GM12878 (cell line): ENCODE measurements around the gene ACADVL. TPM values are rescaled to one million over a fixed set of nuclear protein-coding genes. Genes with fewer than 3 reads are reported as not detected.

Source experiments
- ATAC-seq: fragments of 200-7000 bp; cut with Tn5 transposase; 3 replicates; pipeline ENCODE4 v1.9.1; 2020; ENCODE audit warnings: mild to moderate bottlenecking, moderate library complexity
- BruUV-seq: library from RNA; stranded (reverse); fragments of 400-500 nt; replicated peaks from 2 replicates; lab custom pipeline; 2021; lab: Mats Ljungman, UMichigan
- CTCF ChIA-PET: fragments of 300-600 bp; sonication (Branson Sonifier 250); formaldehyde crosslinking; extraction: SDS; loops from one replicate; lab custom pipeline; 2021; ENCODE audit warnings: inconsistent platforms; lab: Yijun Ruan, JAX
- POLR2A ChIA-PET: fragments of 350-600 bp; formaldehyde crosslinking; extraction: SDS; loops from one replicate; lab custom pipeline; 2021; ENCODE audit warnings: inconsistent platforms; lab: Charles Lee
- RAD21 ChIA-PET: fragments of 300-600 bp; sonication (Branson Sonifier 250); formaldehyde crosslinking; loops from one replicate; lab custom pipeline; 2023; ENCODE audit warnings: antibody characterized with exemption; ENCODE audit not compliant: unreplicated experiment; lab: Charles Lee
- SMC1A ChIA-PET: fragments of 300-600 bp; sonication (Branson Sonifier 250); formaldehyde crosslinking; loops from one replicate; lab custom pipeline; 2023; ENCODE audit not compliant: unreplicated experiment, uncharacterized antibody; lab: Charles Lee
- DNase-seq: peaks from one replicate; pipeline ENCODE4 v3.0.0-alpha.2; 2011; ENCODE audit warnings: low read depth, low spot score
- FAIRE-seq: peaks from 3 replicates; lab custom pipeline; 2011; peaks lifted over from hg19 to GRCh38; lab: Jason Lieb, UNC
- H2AFZ ChIP-seq: 2 replicates; pipeline ENCODE4 v1.6.0; 2011; ENCODE audit warnings: low read depth, low read length, control low read depth; ENCODE audit not compliant: control insufficient read depth
- H3K27ac ChIP-seq: 2 replicates; pipeline ENCODE4 v1.5.1; 2011; ENCODE audit warnings: control low read depth; ENCODE audit not compliant: control insufficient read depth, insufficient read depth
- H3K27me3 ChIP-seq, 2 experiments: replicated peaks in 1 of 2; 2 replicates each; pipeline versions ENCODE4 v1.6.0 to v1.6.1; 2011; ENCODE audit warnings: low read length in 1 of 2; ENCODE audit not compliant: control insufficient read depth in 2 of 2, insufficient read depth in 2 of 2
- H3K36me3 ChIP-seq, 2 experiments: 2 replicates each; pipeline ENCODE4 v1.5.1; 2011; ENCODE audit warnings: low read length in 1 of 2; ENCODE audit not compliant: control insufficient read depth in 2 of 2, insufficient read depth in 2 of 2
- H3K4me1 ChIP-seq: 2 replicates; pipeline ENCODE4 v1.6.1; 2011; ENCODE audit warnings: mild to moderate bottlenecking, low read length, moderate library complexity, mixed read lengths; ENCODE audit not compliant: control insufficient read depth, insufficient read depth
- H3K4me2 ChIP-seq: 2 replicates; pipeline ENCODE4 v1.6.0; 2011; ENCODE audit warnings: control low read depth; ENCODE audit not compliant: control insufficient read depth, insufficient read depth
- H3K4me3 ChIP-seq: fragments of 200-600 bp; sonication (generic); 2 replicates; pipeline ENCODE4 v1.5.1; 2016
- H3K79me2 ChIP-seq: 2 replicates; pipeline ENCODE4 v1.6.0; 2011; ENCODE audit warnings: low read length; ENCODE audit not compliant: control insufficient read depth, insufficient read depth
- H3K9ac ChIP-seq: 2 replicates; pipeline ENCODE4 v1.8.0; 2011; ENCODE audit warnings: low read length, control low read depth, mixed read lengths; ENCODE audit not compliant: control insufficient read depth, insufficient read depth
- H3K9me3 ChIP-seq: replicated peaks from 3 replicates; pipeline ENCODE4 v1.5.1; 2011; ENCODE audit warnings: mild to moderate bottlenecking, low read length; ENCODE audit not compliant: control insufficient read depth, insufficient read depth
- H4K20me1 ChIP-seq: 2 replicates; pipeline ENCODE4 v1.6.0; 2011; ENCODE audit not compliant: control insufficient read depth, insufficient read depth
- ASH2L ChIP-seq: fragments of 300-600, 200-600 bp; sonication (generic); IDR thresholded peaks from 2 replicates; pipeline ENCODE4 v1.6.1; 2017; ENCODE audit warnings: low read depth, mild to moderate bottlenecking, borderline replicate concordance
- BMI1 ChIP-seq: fragments of 450-650 bp; IDR thresholded peaks from 2 replicates; pipeline ENCODE4 v1.6.1; 2016; ENCODE audit warnings: mild to moderate bottlenecking, moderate library complexity, borderline replicate concordance
- CREB1 ChIP-seq: IDR thresholded peaks from 2 replicates; pipeline ENCODE4 v1.6.1; 2012; ENCODE audit warnings: low read depth, mild to moderate bottlenecking, inconsistent platforms
- EGR1 ChIP-seq, 2 experiments: IDR thresholded peaks; 1 replicate in 1 of 2; 2 replicates in 1 of 2; pipeline ENCODE4 v1.6.1; 2011 to 2012; ENCODE audit warnings: low read depth in 2 of 2, low read length in 2 of 2, borderline replicate concordance in 1 of 2, mild to moderate bottlenecking in 1 of 2, moderate library complexity in 1 of 2
- FOXK2 ChIP-seq: fragments of 450-650 bp; IDR thresholded peaks from 2 replicates; pipeline ENCODE4 v1.6.1; 2017; ENCODE audit warnings: mild to moderate bottlenecking, moderate library complexity
- HSF1 ChIP-seq: fragments of 150-350 bp; IDR thresholded peaks from 2 replicates; pipeline ENCODE4 v1.6.1; 2014; ENCODE audit warnings: mild to moderate bottlenecking, low read depth, low read length
- NRF1 ChIP-seq: conservative IDR thresholded peaks from 2 replicates; pipeline ENCODE4 v1.6.1; 2011; ENCODE audit warnings: mild to moderate bottlenecking, low read depth, low read length, improper control_type of control experiment
- PAX8 ChIP-seq: fragments of 450-650 bp; IDR thresholded peaks from 2 replicates; pipeline ENCODE4 v1.6.1; 2017; ENCODE audit warnings: mild to moderate bottlenecking, moderate library complexity
- POLR2AphosphoS5 ChIP-seq: IDR thresholded peaks from 2 replicates; pipeline ENCODE4 v1.6.1; 2011; ENCODE audit warnings: mild to moderate bottlenecking, low read length, inconsistent platforms
- SPI1 ChIP-seq: IDR thresholded peaks from 2 replicates; pipeline ENCODE4 v1.6.1; 2011; ENCODE audit warnings: low read depth, mild to moderate bottlenecking, low read length, moderate library complexity, borderline replicate concordance; ENCODE audit not compliant: insufficient read depth
- SUZ12 ChIP-seq: fragments of 200-600 bp; sonication (generic); IDR thresholded peaks from one replicate; pipeline ENCODE4 v1.6.1; 2018; ENCODE audit warnings: antibody characterized with exemption, mild to moderate bottlenecking; ENCODE audit not compliant: unreplicated experiment
- USF1 ChIP-seq: IDR thresholded peaks from 2 replicates; pipeline ENCODE4 v1.6.1; 2011; ENCODE audit warnings: borderline replicate concordance, low read depth, mild to moderate bottlenecking, moderate library complexity, mixed read lengths, low read length; ENCODE audit not compliant: insufficient read depth; ENCODE audit errors: extremely low read length
- ZBTB4 ChIP-seq: fragments of 450-650 bp; formaldehyde crosslinking; IDR thresholded peaks from 2 replicates; pipeline ENCODE4 v1.4.0; 2022; ENCODE audit warnings: mild to moderate bottlenecking, moderate library complexity
- ZNF217 ChIP-seq: fragments of 450-650 bp; IDR thresholded peaks from 2 replicates; pipeline ENCODE4 v1.6.1; 2017; ENCODE audit warnings: antibody characterized with exemption, mild to moderate bottlenecking
- ZNF274 ChIP-seq: IDR thresholded peaks from one replicate; pipeline ENCODE4 v1.8.0; 2011; ENCODE audit not compliant: insufficient read length, insufficient read depth
- ZNF384 ChIP-seq: IDR thresholded peaks from 2 replicates; pipeline ENCODE4 v1.6.1; 2012; ENCODE audit warnings: low read depth, mild to moderate bottlenecking, low read length, improper control_type of control experiment, borderline replicate concordance
- ZSCAN29 ChIP-seq: fragments of 450-650 bp; IDR thresholded peaks from 2 replicates; pipeline ENCODE4 v1.6.1; 2017; ENCODE audit warnings: mild to moderate bottlenecking, moderate library complexity
- WGBS: methylation state at CpG from one replicate; pipeline ENCODE4 v1.1.6; 2016; ENCODE audit warnings: low lambda C conversion rate; ENCODE audit not compliant: insufficient replicate concordance, insufficient coverage; ENCODE audit errors: missing lambda C conversion rate; 5-methylcytosine and 5-hydroxymethylcytosine counted together
- in situ Hi-C: fragments of 300-500 bp; cut with MboI; formaldehyde crosslinking; loops from 9 replicates; pipeline ENCODE4 v1.14.3; 2018; ENCODE audit warnings: mixed read lengths
- intact Hi-C: fragments of 100-400 bp; cut with micrococcal nuclease; formaldehyde crosslinking; loops from one replicate; pipeline ENCODE4 v1.14.2; 2022; ENCODE audit not compliant: unreplicated experiment
- polyA plus RNA-seq, 11 experiments: library from polyadenylated mRNA; depleted of rRNA in 4 of 11; unstranded in 6 of 11; stranded (reverse) in 5 of 11; fragments of >200 nt; fragmentation: Nextera tagmentation in 4 of 11; fragmentation: Illumina TruSeq in 1 of 11; extraction: Ambion mirVana in 4 of 11; extraction: Trizol in 1 of 11; gene quantifications; 1 replicate in 1 of 11; 2 replicates in 10 of 11; pipeline versions ENCODE4 v1.2.1 to v1.2.3, GENCODE V29; 2011 to 2016; ENCODE audit warnings: inconsistent platforms in 2 of 11, missing spikeins in 2 of 11, low read depth in 1 of 11
- total RNA-seq, 4 experiments: library from RNA; depleted of rRNA in 3 of 4; stranded (reverse); fragments of >200 nt in 3 of 4; fragmentation: Illumina TruSeq in 1 of 4; extraction: Trizol in 1 of 4; gene quantifications; 2 replicates each; pipeline versions ENCODE4 v1.2.1 to v1.2.3, GENCODE V29; 2013 to 2021

Gene ACADVL
- total and polyA plus RNA-seq, 10 of the 15 experiments (the other 5 are each of a cell fraction or from before 2014, with no cell fraction given) = 25.4 to 232 (median 180) TPM

GRCh38 chr17:7177191-7177953 is 42.4 kb upstream of the ACADVL start:
- ChIA-PET CTCF (interaction anchor here (0.8 to 3.5 kb wide), 15 partner anchors 9 to 334 kb away, joined by 3 to 34 read pairs (median 5); no protein-coding TSS in a partner anchor), SMC1A (interaction anchor here (0.8 to 2.6 kb wide), 5 partner anchors 9 to 131 kb away, joined by 3 to 14 read pairs (median 3); no protein-coding TSS in a partner anchor), RAD21 (interaction anchor here (0.9 to 2.7 kb wide), 7 partner anchors 38 to 266 kb away, joined by 4 to 14 read pairs (median 4); no protein-coding TSS in a partner anchor), POLR2A (no interaction called here)
- intact Hi-C loops (loop anchor here (2.0 to 10.0 kb wide), 2 partner anchors 131 to 263 kb away; no protein-coding TSS in a partner anchor), in situ Hi-C loops (no loop called here)
- BruUV-seq = no TSS peak
- H3K36me3 ChIP-seq = no peaks in the 10 kb centered on the region
- H3K4me3 ChIP-seq = no peak overlapping the region
- ATAC-seq = peak; percentile 95
- WGBS = 5% methylated on average over 31 of the region's 31 CpGs
- H3K4me1 ChIP-seq = peaks cover 6% of the 10 kb centered on the region
- no peaks in the 10 kb centered on the region for H3K79me2 ChIP-seq
- peaks cover 2 to 6% of the 10 kb centered on the region in 2 experiments; a peak in 3 of 4 replicates for H3K27me3 ChIP-seq
- no peaks in the 10 kb centered on the region for H4K20me1 ChIP-seq
- peak overlapping the region; percentile 47 for H2AFZ ChIP-seq
- peak; percentile 41 for FAIRE-seq
- H3K4me2 ChIP-seq = peak overlapping the region; percentile 64; the same call in 1 of the 2 replicates
- H3K9ac ChIP-seq = no peak overlapping the region
- no peak overlapping the region for H3K27ac ChIP-seq
- DNase-seq = no peak
- no peaks in the 10 kb centered on the region; the same call in 2 of the 3 replicates for H3K9me3 ChIP-seq
- no peak for TF ChIP-seq USF1
- TF ChIP-seq PAX8 = no peak
- TF ChIP-seq HSF1 = no peak
- no peak for TF ChIP-seq SPI1
- TF ChIP-seq ZBTB4 (CRISPR knock-in tag) = no peak
- TF ChIP-seq ZSCAN29 = no peak
- TF ChIP-seq ZNF274 = no peak
- no peak for TF ChIP-seq NRF1
- TF ChIP-seq FOXK2 = no peak
- TF ChIP-seq EGR1 (IDR thresholded peaks at IDR 0.05; ENCODE audit: borderline replicate concordance in 1 of 2, low read depth in 2 of 2, low read length in 2 of 2) = 0 out of 3 replicates have a peak, but pooled peaks of 1 of the 2 experiments have one; percentile 32
- no peak for TF ChIP-seq SUZ12
- no peak for TF ChIP-seq ZNF217
- peak; percentile 54; the same call in 1 of the 2 replicates for TF ChIP-seq CREB1
- TF ChIP-seq ZNF384 = no peak
- TF ChIP-seq POLR2AphosphoS5 = no peak
- TF ChIP-seq BMI1 = no peak
- no peak for TF ChIP-seq ASH2L
